A549 (cell line): Measurements from ENCODE around the gene PBX4. TPM values are rescaled to one million over a fixed set of nuclear protein-coding genes. Genes with fewer than 3 reads are reported as not detected.

Experiments used
- ATAC-seq, 2 experiments: fragments of 200-7000 bp in 1 of 2; fragments of >200 bp in 1 of 2; cut with Nextera tagmentation in 1 of 2; cut with Tn5 transposase in 1 of 2; 3 replicates each; pipeline versions ENCODE4 v1.8.0 to v1.9.1; 2018 to 2020; ENCODE audit warnings: mild to moderate bottlenecking in 1 of 2, moderate library complexity in 1 of 2
- CTCF ChIA-PET: fragments of 300-600 bp; sonication (Branson Sonifier 250); formaldehyde crosslinking; extraction: SDS; loops from one replicate; lab custom pipeline; 2021; ENCODE audit warnings: antibody characterized with exemption, inconsistent platforms; lab: Yijun Ruan, JAX
- POLR2A ChIA-PET: fragments of 350-600 bp; formaldehyde crosslinking; extraction: SDS; loops from one replicate; lab custom pipeline; 2021; ENCODE audit warnings: antibody characterized with exemption, inconsistent platforms; lab: Yijun Ruan, JAX
- DNase-seq, 2 experiments: peaks; one replicate each; pipeline versions ENCODE4 v3.0.0 to v3.0.0-alpha.2; 2011 to 2016; ENCODE audit warnings: low read depth in 1 of 2, low spot score in 1 of 2
- FAIRE-seq: peaks from 2 replicates; lab custom pipeline; 2011; peaks lifted over from hg19 to GRCh38; lab: Jason Lieb, UNC
- H3K27ac ChIP-seq, 2 experiments: fragments of >200 bp; sonication (Bioruptor Twin); formaldehyde crosslinking; 3 replicates each; pipeline ENCODE4 v1.5.1; 2016 to 2017
- H3K4me1 ChIP-seq: fragments of >200 bp; sonication (Bioruptor Twin); formaldehyde crosslinking; 3 replicates; pipeline ENCODE4 v1.6.1; 2016
- H3K4me2 ChIP-seq: fragments of >200 bp; sonication (Bioruptor Twin); formaldehyde crosslinking; 3 replicates; pipeline ENCODE4 v1.6.1; 2016
- H3K4me3 ChIP-seq: fragments of >200 bp; sonication (Bioruptor Twin); formaldehyde crosslinking; 3 replicates; pipeline ENCODE4 v1.5.1; 2016
- H3K9me3 ChIP-seq: fragments of >200 bp; sonication (Bioruptor Twin); formaldehyde crosslinking; 3 replicates; pipeline ENCODE4 v1.6.1; 2016
- CBX2 ChIP-seq: fragments of 200-600 bp; sonication (generic); IDR thresholded peaks from 2 replicates; pipeline ENCODE4 v1.6.1; 2016; ENCODE audit warnings: low read depth, mild to moderate bottlenecking, borderline replicate concordance
- CEBPB ChIP-seq, 2 experiments: fragments of >200 bp in 1 of 2; sonication (Bioruptor Twin) in 1 of 2; formaldehyde crosslinking in 1 of 2; IDR thresholded peaks; 2 replicates each; pipeline ENCODE4 v1.6.1; 2012 to 2016
- EHMT2 ChIP-seq: fragments of 200-600 bp; sonication (generic); IDR thresholded peaks from 2 replicates; pipeline ENCODE4 v1.6.1; 2016; ENCODE audit warnings: antibody characterized with exemption, low read depth, mild to moderate bottlenecking, moderate library complexity
- ESRRA ChIP-seq: fragments of 150-350 bp; IDR thresholded peaks from 2 replicates; pipeline ENCODE4 v1.6.1; 2014; ENCODE audit warnings: mild to moderate bottlenecking, low read length, borderline replicate concordance
- FOSL2 ChIP-seq, 2 experiments: fragments of 450-650 bp in 1 of 2; fragments of >200 bp in 1 of 2; sonication (Bioruptor Twin) in 1 of 2; formaldehyde crosslinking; IDR thresholded peaks; 2 replicates each; pipeline versions ENCODE4 v1.5.0 to v1.6.1; 2016 to 2020; ENCODE audit warnings: mild to moderate bottlenecking in 1 of 2, moderate library complexity in 1 of 2
- HDAC2 ChIP-seq: fragments of 200-600 bp; sonication (generic); IDR thresholded peaks from 2 replicates; pipeline ENCODE4 v1.6.1; 2016
- HOXA7 ChIP-seq: fragments of 250-450 bp; sonication (Bioruptor Pico); IDR thresholded peaks from 2 replicates; pipeline ENCODE4 v1.5.0; 2020; ENCODE audit warnings: mild to moderate bottlenecking, moderate library complexity
- JUNB ChIP-seq: fragments of >200 bp; sonication (Bioruptor Twin); formaldehyde crosslinking; IDR thresholded peaks from 2 replicates; pipeline ENCODE4 v1.6.1; 2016
- KDM5A ChIP-seq: fragments of 200-600 bp; sonication (generic); IDR thresholded peaks from 2 replicates; pipeline ENCODE4 v1.6.1; 2016; ENCODE audit warnings: antibody characterized with exemption, mild to moderate bottlenecking
- NFE2L2 ChIP-seq: fragments of 150-350 bp; conservative IDR thresholded peaks from 2 replicates; pipeline ENCODE4 v1.6.1; 2014; ENCODE audit warnings: low read length
- NR3C1 ChIP-seq: fragments of >200 bp; sonication (Bioruptor Twin); formaldehyde crosslinking; IDR thresholded peaks from 3 replicates; pipeline ENCODE4 v1.6.1; 2017
- POLR2A ChIP-seq: IDR thresholded peaks from 2 replicates; pipeline ENCODE4 v1.6.1; 2012; ENCODE audit warnings: mild to moderate bottlenecking, low read length
- POLR2AphosphoS2 ChIP-seq: conservative IDR thresholded peaks from 2 replicates; pipeline ENCODE4 v1.6.1; 2012; ENCODE audit warnings: low read length, improper control_type of control experiment, inconsistent platforms
- RCOR1 ChIP-seq: fragments of 150-350 bp; IDR thresholded peaks from 2 replicates; pipeline ENCODE4 v1.6.1; 2014; ENCODE audit warnings: antibody characterized with exemption, low read length, low read depth
- RNF2 ChIP-seq: fragments of 200-600 bp; sonication (generic); IDR thresholded peaks from 2 replicates; pipeline ENCODE4 v1.6.1; 2016; ENCODE audit warnings: low read depth, mild to moderate bottlenecking, antibody characterized with exemption, moderate library complexity, borderline replicate concordance
- SMC3 ChIP-seq: fragments of >200 bp; sonication (Bioruptor Twin); formaldehyde crosslinking; IDR thresholded peaks from 3 replicates; pipeline ENCODE4 v1.6.1; 2018; ENCODE audit warnings: inconsistent platforms
- ZC3H11A ChIP-seq: fragments of 450-650 bp; IDR thresholded peaks from 2 replicates; pipeline ENCODE4 v1.6.1; 2014; ENCODE audit warnings: antibody characterized with exemption, mild to moderate bottlenecking
- ZFP36 ChIP-seq: fragments of 450-650 bp; IDR thresholded peaks from 2 replicates; pipeline ENCODE4 v1.6.1; 2014; ENCODE audit warnings: borderline replicate concordance; ENCODE audit not compliant: partially characterized antibody
- WGBS: methylation state at CpG from one replicate; pipeline ENCODE4 v1.1.6; 2017; ENCODE audit errors: missing lambda C conversion rate; 5-methylcytosine and 5-hydroxymethylcytosine counted together
- polyA plus RNA-seq, 4 experiments: library from polyadenylated mRNA; depleted of rRNA in 3 of 4; stranded (reverse); fragments of >200 nt; fragmentation: RNase III in 1 of 4; extraction: RNeasy Plus Mini Kit Qiagen cat#74134 plus additional on column Dnase treatment in 1 of 4; gene quantifications; 2 replicates in 3 of 4; 3 replicates in 1 of 4; pipeline ENCODE4 v1.2.3, GENCODE V29; 2011 to 2017
- TF ChIP-seq, protein P1 (sequence below): IDR thresholded peaks from 2 replicates; pipeline ENCODE4 v1.6.1; 2012; ENCODE audit warnings: low read depth, borderline replicate concordance
- TF ChIP-seq, protein P2 (sequence below): fragments of 450-650 bp; IDR thresholded peaks from 2 replicates; pipeline ENCODE4 v1.6.1; 2014; ENCODE audit warnings: antibody characterized with exemption
- TF ChIP-seq, protein P3 (sequence below): fragments of 250-450 bp; sonication (Bioruptor Pico); IDR thresholded peaks from 2 replicates; pipeline ENCODE4 v1.5.0; 2020; ENCODE audit warnings: low read depth, mild to moderate bottlenecking, moderate library complexity
- TF ChIP-seq, protein P4 (sequence below): fragments of >200 bp; sonication (Bioruptor Twin); formaldehyde crosslinking; IDR thresholded peaks from 2 replicates; pipeline ENCODE4 v1.6.1; 2016
- TF ChIP-seq, protein P5 (sequence below): IDR thresholded peaks from 2 replicates; pipeline ENCODE4 v1.6.1; 2012
- TF ChIP-seq, protein P6 (sequence below): fragments of >200 bp; sonication (Bioruptor Twin); formaldehyde crosslinking; IDR thresholded peaks from 3 replicates; pipeline ENCODE4 v1.5.1; 2016

Gene PBX4
- polyA plus RNA-seq, 2 of the 4 experiments (the other 2 are of a cell fraction): 0.70 to 0.90 TPM

DNA sequence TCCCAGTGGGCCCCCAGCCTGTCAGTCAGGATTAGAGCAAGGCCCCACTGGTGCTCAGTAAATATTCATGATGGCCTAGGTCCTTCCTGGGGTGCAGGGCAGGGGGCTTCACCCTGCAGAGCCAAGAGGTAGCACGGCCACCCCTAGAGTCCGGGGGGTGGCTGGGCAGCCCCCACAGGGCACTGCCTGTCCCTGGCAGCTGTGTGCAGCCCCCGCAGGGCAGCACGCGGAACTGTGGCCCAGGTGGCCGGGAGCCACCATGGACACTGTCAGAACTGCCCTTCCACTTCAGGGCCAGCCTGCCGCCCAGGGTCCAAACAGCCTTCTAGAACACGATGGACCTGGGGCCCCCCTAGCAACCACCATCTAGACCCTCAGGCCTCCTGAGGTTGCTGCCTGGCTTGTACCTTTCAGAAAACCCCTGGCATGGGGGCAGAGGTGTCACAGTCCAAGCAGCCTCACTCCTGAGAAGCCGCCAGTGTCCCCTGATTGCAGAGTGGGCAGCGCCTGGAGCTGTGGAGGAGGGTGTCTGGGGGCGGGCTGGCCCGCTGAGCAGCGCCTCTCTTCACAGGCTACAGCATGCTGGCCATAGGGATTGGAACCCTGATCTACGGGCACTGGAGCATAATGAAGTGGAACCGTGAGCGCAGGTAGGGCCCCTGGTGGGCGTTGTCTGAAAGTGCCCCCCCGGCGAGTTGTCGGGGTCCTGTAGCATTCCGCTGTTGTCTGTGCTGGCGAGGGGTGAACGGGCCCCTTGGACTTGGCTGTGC is 92.7 kb downstream of the PBX4 start:
- Histone ChIP-seq H3K4me2 (no peak overlapping the region), H3K27ac (no peak overlapping the region), H3K9me3 (no peaks in the 10 kb centered on the region), H3K4me3 (no peak overlapping the region), H3K4me1 (no peaks in the 10 kb centered on the region)
- ATAC-seq (no peak), FAIRE-seq (no peak), DNase-seq (no peak)
- POLR2A ChIA-PET: no interaction called here
- CTCF ChIA-PET: interaction anchor here (0.6 to 0.8 kb wide), 2 partner anchors 35 to 450 kb away, joined by 3 read pairs; no protein-coding TSS in a partner anchor
- 86% methylated on average over 2 of the region's 23 CpGs for WGBS
- TF ChIP-seq SMC3 (no peak), FOSL2 (IDR thresholded peaks at IDR 0.05) (no peak), FOSL2 (CRISPR knock-in tag; IDR thresholded peaks at IDR 0.05) (no peak), ZC3H11A (no peak), RCOR1 (no peak), EHMT2 (no peak), HDAC2 (no peak), POLR2A (no peak), RNF2 (no peak), CBX2 (no peak), CEBPB (IDR thresholded peaks at IDR 0.05) (no peak), ESRRA (no peak)
- TF ChIP-seq, protein P1, sequence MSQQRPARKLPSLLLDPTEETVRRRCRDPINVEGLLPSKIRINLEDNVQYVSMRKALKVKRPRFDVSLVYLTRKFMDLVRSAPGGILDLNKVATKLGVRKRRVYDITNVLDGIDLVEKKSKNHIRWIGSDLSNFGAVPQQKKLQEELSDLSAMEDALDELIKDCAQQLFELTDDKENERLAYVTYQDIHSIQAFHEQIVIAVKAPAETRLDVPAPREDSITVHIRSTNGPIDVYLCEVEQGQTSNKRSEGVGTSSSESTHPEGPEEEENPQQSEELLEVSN: no peak
- TF ChIP-seq, protein P2, sequence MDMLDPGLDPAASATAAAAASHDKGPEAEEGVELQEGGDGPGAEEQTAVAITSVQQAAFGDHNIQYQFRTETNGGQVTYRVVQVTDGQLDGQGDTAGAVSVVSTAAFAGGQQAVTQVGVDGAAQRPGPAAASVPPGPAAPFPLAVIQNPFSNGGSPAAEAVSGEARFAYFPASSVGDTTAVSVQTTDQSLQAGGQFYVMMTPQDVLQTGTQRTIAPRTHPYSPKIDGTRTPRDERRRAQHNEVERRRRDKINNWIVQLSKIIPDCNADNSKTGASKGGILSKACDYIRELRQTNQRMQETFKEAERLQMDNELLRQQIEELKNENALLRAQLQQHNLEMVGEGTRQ: no peak
- TF ChIP-seq, protein P3, sequence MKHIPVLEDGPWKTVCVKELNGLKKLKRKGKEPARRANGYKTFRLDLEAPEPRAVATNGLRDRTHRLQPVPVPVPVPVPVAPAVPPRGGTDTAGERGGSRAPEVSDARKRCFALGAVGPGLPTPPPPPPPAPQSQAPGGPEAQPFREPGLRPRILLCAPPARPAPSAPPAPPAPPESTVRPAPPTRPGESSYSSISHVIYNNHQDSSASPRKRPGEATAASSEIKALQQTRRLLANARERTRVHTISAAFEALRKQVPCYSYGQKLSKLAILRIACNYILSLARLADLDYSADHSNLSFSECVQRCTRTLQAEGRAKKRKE (CRISPR knock-in tag): no peak
- TF ChIP-seq, protein P4, sequence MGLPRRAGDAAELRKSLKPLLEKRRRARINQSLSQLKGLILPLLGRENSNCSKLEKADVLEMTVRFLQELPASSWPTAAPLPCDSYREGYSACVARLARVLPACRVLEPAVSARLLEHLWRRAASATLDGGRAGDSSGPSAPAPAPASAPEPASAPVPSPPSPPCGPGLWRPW: no peak

DNA sequence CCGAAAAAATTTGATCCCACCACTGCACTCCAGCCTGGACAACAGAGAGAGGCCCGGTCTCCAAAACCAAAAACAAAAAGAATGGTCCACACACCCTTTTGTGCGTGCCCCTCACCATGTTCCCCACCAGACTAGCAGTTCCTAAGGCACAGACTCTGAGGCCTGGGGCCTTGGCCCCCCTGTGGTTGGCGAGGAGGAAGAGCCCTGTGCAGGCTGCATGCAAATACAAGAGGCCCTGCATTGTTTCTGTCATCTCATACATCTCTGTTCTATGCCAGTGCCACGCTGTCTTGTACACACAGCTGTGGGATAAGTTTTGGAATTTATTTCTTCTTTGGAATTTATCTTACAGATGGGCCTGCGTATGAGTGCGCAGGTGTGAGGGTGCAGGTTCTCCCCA is 94.4 kb downstream of the PBX4 start:
- WGBS: 83% methylated on average over 6 of the region's 7 CpGs
- Histone ChIP-seq H3K4me1 (no peaks in the 10 kb centered on the region), H3K27ac (no peak overlapping the region), H3K4me2 (no peak overlapping the region), H3K4me3 (no peak overlapping the region), H3K9me3 (no peaks in the 10 kb centered on the region)
- ChIA-PET POLR2A (no interaction called here), CTCF (interaction anchor here (0.6 kb wide), 1 partner anchor 88 kb away, joined by 4 read pairs; no protein-coding TSS in a partner anchor)
- FAIRE-seq (no peak), ATAC-seq (no peak), DNase-seq (no peak)
- TF ChIP-seq EHMT2 (no peak), POLR2AphosphoS2 (no peak), KDM5A (no peak), HOXA7 (CRISPR knock-in tag) (no peak), ZFP36 (no peak), NFE2L2 (no peak), NR3C1 (no peak), JUNB (no peak), SMC3 (no peak)
- TF ChIP-seq, protein P3 (CRISPR knock-in tag): no peak
- TF ChIP-seq, protein P5, sequence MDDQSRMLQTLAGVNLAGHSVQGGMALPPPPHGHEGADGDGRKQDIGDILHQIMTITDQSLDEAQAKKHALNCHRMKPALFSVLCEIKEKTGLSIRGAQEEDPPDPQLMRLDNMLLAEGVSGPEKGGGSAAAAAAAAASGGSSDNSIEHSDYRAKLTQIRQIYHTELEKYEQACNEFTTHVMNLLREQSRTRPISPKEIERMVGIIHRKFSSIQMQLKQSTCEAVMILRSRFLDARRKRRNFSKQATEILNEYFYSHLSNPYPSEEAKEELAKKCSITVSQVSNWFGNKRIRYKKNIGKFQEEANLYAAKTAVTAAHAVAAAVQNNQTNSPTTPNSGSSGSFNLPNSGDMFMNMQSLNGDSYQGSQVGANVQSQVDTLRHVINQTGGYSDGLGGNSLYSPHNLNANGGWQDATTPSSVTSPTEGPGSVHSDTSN: no peak
- TF ChIP-seq, protein P6, sequence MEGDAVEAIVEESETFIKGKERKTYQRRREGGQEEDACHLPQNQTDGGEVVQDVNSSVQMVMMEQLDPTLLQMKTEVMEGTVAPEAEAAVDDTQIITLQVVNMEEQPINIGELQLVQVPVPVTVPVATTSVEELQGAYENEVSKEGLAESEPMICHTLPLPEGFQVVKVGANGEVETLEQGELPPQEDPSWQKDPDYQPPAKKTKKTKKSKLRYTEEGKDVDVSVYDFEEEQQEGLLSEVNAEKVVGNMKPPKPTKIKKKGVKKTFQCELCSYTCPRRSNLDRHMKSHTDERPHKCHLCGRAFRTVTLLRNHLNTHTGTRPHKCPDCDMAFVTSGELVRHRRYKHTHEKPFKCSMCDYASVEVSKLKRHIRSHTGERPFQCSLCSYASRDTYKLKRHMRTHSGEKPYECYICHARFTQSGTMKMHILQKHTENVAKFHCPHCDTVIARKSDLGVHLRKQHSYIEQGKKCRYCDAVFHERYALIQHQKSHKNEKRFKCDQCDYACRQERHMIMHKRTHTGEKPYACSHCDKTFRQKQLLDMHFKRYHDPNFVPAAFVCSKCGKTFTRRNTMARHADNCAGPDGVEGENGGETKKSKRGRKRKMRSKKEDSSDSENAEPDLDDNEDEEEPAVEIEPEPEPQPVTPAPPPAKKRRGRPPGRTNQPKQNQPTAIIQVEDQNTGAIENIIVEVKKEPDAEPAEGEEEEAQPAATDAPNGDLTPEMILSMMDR: no peak
